Smooth muscle cell of the brain vasculature (primary cell): ENCODE results near the gene KRTAP5-11.
"Not testable (repeated sequence)": the region's sequence is repeated elsewhere in the genome, so short reads cannot be mapped to it uniquely, and the experiment has no call there.

ENCODE experiments used
- DNase-seq: peaks from one replicate; pipeline ENCODE4 v3.0.0-alpha.2; 2012; ENCODE audit warnings: low read depth, low spot score

Gene KRTAP5-11, protein sequence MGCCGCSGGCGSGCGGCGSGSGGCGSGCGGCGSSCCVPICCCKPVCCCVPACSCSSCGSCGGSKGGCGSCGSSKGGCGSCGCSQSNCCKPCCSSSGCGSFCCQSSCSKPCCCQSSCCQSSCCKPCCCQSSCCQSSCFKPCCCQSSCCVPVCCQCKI

DNA sequence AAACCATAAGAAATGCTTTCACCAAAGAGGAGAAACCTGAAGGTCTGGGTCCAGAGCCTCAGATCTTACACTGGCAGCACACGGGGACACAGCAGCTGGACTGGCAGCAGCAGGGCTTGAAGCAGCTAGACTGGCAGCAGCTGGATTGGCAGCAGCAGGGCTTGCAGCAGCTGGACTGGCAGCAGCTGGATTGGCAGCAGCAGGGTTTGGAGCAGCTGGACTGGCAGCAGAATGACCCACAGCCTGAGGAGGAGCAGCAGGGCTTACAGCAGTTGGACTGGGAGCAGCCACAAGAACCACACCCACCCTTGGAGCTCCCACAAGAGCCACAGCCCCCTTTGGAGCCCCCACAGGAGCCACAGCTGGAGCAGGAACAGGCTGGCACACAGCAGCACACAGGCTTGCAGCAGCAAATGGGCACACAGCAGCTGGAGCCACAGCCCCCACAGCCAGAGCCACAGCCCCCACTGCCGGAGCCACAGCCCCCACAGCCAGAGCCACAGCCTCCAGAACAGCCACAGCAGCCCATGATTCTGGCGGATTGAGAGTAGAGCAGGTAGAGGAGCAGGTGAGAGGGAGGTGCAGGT, at the start of gene KRTAP5-11:
Gene KRTAP5-11, minus strand, starts transcription at position 567 of the 587 bp plus-strand sequence. Its CDS starts 38 bp downstream, at position 529.
- DNase-seq: no peak

DNA sequence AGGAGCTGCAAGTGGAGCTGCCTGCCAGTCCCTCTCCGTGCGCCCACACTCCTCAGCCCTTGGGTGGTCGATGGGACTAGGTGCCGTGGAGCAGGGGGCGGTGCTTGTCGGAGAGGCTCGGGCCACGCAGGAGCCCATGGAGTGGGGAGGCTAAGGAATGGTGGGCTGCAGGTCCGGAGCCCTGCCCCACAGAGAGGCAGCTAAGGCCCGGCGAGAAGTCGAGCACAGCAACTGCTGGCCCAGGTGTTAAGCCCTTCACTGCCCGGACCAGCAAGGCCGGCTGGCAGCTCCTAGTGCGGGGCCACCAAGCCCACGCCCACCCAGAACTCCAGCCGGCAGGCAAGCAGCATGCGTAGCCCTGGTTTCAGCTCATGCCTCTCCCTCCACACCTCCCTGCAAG, 48.9 kb upstream of the KRTAP5-11 start:
- DNase-seq: not testable (repeated sequence)

DNA sequence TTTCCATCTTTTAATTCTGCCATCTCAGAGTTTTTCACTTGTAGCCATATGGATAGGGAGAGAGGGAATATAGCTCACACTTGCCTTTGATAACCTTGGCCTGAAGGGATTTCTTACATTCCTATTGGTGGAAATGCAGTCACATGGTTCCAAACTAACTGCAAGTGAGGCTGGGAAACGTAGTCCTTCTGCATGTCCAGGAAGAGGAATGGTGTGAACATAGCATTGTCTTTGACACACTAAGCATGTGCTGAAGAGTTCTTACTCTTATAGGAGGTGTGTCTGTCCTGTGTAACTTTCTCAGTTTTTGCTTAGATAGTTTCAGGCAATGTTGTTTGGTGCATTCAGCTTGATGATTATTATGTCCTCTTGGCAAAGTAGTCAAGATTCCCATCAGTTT, 47.4 kb upstream of the KRTAP5-11 start:
- DNase-seq: not testable (repeated sequence)

DNA sequence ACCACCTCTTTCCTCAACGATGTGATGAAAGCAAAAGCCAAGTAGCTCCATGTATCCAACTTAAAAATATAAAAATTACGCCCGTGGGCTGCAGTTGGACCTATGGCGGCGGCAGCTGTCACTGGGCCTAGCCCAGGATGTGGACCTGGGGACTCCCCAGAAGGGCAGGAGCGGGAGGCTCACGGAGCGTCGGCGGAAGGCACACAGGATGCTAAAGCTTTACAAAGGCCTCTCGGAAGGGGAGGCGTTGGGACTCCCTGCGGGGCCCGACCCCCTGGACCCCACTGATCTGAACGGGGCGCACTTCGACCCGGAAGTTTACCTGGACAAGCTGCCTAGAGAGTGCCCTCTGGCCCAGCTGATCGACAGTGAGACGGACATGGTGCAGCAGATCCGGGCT, 46.3 kb upstream of the KRTAP5-11 start:
- not testable (repeated sequence) for DNase-seq

DNA sequence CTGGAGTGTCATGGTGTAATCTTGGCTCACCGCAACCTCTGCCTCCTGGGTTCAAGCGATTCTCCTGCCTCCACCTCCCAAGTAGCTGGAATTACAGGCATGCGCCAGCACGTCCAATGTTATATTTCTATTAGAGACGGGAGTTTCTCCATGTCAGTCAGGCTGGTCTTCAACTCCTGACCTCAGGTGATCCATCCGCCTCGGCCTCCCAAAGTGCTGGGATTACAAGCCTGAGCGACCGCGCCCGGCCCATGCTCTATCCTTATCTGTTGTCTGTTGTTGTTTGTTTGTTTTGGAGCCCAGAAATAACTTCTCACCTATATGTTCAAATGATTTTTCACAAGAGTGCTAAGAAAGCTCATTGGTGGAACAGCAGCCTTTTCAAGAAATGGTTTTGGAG, 40.6 kb upstream of the KRTAP5-11 start:
- not testable (repeated sequence) for DNase-seq

DNA sequence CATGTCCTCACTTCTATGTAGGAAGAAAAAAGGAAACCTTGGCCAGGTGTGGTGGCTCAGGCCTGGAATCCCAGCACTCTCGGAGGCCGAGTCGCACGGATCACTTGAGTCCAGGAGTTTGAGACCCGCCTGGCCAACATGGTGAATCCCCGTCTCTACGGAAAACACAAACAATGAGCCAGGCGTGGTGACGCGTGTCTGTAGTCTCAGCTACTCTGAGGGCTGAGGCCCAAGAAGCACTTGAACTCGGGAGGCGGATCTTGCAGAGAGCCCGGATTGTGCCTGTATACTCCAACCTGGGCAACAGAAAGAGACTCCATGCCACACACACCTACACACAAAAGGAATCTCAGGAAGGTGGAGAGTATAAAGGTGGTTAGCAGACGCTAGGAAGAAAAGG, 39.9 kb upstream of the KRTAP5-11 start:
- DNase-seq: not testable (repeated sequence)

DNA sequence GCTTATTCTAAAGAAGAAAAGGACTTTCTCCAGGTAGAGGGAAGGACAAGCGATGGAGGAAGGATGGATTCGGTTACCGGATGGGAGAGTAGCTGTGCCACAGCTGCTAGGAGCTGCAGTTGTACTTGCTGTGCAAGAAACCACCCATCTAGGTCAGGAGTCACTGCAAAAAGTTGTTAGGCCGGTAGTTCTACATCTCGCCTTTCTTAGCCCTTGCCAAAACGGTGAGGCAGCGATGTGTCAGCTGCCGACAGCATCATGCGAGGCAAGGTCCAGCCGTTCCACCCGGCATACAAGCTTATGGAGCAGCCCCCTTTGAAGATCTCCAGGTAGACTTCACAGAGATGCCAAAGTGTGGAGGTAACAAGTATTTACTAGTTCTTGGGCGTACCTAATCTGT, 32.3 kb upstream of the KRTAP5-11 start:
- not testable (repeated sequence) for DNase-seq

DNA sequence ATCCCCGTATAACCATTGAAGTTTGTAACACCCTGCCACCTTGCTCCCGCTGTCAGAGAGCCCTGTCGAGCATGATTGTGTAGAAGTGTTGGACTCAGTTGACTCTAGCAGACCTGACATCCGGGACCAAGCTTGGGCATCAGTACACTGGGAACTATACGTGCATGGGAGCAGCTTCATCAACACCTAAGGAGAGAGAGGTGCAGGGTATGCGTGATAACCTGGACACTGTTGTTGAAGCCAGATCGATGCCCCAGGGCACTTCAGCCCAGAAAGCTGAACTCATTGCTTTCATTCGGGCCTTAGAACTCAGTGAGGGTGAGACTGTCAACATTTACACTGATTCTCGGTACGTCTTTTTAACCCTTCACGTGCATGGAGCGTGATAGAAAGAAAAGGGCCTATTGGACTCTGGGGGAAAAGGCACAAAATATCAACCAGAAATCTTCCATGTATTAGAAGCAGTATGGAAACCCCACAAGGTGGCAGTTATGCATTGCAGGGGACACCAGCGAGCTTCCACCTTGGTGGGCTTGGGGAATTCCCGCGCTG, 31.8 kb upstream of the KRTAP5-11 start:
- not testable (repeated sequence) for DNase-seq

DNA sequence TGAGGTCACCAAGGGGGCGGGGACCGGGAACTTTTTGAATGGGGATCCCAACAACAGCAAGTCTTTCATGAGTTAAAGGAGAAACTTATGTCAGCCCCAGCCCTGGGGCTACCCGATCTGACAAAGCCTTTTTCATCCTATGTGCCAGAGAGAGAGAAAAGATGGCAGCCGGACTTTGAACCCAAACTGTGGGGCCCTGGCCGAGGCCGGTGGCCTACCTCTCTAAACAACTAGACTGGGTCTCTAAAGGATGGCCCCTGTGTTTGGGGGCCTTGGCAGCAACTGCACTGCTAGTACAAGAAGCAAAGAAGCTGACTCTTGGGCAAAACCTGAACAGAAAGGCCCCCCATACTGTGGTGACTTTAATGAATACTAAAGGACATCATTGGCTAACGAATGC, 31.3 kb upstream of the KRTAP5-11 start:
- DNase-seq: not testable (repeated sequence)

DNA sequence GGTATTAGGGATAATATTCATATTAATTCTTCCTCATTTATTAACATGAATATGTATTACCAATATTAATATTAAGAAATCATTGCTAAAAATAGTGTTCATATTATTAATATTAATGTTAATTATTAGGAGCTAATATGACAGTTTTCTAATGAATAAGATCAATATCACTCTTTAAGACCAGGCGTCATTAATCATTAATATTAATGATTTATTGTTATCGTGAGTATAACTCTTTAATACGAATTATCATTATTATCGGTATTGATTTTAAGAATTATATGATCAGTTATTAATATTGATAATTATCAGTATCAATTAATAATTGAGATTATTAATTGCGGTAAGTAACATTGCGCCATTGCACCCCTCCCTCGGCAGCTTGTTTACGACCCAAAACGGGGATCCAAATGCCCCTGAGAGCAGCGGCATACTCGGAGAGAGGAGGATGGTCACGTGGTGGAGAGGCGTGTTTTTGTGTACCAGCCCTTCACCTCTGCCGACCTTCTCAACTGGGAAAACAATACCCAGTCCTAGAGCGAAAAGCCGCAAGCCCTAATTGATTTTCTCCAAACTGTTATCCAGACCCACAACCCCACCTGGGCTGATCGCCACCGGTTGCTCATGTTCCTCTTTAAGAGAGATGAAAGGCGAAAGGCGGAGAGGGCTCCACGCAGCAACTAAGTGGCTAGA, 28.7 kb upstream of the KRTAP5-11 start:
- DNase-seq: not testable (repeated sequence)

DNA sequence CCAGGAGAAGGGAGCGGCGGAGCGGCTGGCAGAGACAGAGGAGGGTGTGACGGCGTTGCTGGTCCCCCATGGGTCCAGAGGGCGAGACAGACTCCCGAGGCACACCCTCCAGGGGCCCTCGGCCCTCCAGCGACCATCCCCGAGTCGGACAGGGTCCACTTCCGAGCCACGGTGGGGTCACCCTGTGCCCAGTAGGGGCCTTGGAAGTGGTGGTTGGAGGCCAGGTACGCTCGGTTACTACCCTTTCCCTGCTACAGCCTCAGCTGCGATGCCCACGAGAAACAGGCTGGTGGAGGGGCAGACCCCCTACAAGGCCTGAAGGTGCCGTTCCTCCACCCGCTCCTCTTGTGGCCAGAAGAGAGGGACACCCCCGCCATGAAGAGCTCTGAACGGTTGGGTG, 25.6 kb upstream of the KRTAP5-11 start:
- DNase-seq: not testable (repeated sequence)

DNA sequence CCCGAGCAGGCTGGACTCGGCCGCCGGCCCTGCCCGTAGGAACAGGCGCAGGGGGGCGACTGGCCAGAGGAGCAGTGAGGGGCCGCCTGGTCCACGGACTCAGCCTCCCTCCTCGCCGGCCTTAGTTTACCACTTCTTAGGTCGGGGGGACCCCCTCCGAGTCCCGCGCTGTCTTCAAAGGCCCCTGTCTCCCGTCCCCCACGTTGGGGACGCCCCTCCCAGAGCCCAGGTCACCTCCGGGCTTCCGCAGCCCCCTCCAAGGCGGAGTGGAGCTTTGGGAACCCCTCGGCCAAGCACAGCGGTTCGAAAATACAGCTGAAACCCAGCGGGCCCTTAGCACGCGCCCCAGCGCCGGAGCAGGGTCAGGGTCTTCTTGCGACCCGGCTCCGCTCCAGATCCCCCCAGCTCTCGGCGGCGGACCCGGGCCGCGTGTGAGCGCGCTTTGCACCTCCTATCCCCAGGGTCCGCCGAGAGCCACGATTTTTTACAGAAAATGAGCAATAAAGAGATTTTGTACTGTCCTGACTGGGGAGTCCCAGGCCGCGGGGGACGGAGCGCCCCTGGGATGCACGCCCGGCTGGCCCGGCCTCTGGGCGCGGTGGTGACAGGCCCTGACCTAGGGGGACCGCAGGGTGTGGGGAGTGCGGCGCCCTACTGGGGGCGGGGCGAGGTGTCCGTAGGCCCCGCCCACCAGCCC, 25.0 kb upstream of the KRTAP5-11 start:
- DNase-seq: not testable (repeated sequence)

DNA sequence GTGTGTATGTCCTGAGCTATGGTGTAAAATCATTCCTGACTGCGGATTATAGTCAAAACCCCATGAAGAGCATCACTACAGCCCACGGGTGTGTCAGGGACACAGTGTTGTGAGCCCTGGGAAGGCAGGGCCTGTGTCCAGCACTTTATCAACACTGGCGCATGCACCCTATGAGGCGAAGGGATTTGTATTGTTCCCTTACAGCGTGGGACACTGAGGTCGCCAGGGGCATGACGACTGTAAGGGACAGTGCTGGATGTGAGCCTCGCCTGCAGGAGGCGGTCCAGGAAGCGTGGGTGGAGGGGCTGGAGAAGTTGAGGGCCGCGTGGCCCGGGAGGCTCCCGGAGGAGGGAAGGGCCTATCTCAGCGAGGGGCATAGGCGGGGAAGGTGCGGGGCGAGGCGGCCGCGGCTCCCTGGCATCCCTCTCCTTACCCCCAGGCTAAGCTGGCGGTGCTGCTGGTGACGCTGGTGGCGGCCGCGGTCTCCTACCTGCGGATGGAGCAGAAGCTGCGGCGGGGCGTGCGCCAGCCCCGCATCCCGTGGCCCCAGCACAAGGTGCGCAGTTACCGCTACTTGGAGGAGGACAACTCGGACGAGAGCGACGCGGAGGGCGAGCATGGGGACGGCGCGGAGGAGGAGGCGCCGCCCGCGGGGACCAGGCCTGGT, 24.3 kb upstream of the KRTAP5-11 start:
- not testable (repeated sequence) for DNase-seq

DNA sequence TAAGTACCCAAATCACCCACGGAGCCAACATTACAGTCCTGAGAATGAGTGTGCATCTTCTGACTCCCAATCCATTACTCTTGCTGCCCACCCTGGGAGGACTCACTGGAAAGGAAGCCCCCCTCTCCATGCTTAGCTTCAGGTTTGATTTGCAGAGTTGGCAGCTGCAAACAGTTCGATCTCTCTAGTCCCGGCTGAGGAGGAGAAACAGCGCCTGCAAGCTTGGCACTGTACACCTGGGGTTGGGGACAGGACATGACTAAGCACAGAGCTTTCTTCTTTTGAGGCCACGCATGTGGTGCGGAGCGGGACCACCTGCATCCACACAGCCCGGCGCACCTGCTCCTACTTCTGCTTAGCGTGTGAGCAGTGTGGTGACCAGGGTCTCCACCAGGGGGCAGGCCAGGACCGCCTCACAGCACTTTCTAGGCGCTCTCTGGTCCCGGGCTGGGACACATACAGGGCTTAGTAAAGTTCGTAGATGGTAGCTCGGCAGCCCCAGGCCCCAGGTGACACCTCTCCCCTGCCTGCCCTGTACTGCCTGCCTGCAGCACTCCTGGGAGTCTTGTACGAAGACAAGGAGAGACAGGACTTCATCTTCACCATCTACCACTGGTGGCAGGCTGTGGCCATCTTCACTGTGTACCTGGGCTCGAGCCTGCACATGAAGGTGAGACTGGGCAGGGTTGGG, 22.3 kb upstream of the KRTAP5-11 start:
- not testable (repeated sequence) for DNase-seq

DNA sequence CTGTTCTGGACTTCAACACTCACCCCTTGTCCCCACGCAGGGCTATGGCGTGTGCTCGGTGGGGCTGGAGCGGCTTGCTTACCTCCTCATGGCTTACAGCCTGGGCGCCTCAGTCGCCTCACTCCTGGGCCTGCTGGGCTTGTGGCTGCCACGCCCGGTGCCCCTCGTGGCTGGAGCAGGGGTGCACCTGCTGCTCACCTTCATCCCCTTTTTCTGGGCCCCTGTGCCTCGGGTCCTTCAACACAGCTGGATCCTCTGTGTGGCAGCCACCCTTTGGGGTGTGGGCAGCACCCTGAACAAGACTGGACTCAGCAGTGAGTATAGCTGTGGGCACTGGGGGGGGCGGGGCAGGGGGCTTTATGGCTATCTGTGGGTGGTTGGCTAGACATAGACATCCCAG, 20.5 kb upstream of the KRTAP5-11 start:
- not testable (repeated sequence) for DNase-seq

DNA sequence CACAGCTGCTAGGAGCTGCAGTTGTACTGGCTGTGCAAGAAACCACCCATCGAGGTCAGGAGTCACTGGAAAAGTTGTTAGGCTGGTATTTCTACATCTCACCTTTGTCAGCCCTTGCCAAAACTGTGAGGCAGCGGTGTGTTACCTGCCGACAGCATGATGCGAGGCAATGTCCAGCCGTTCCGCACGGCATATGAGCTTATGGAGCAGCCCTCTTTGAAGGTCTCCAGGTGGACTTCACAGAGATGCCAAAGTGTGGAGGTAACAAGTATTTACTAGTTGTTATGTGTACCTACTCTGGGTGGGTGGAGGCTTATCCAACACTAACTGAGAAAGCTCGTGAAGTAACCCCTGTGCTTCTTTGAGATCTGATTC, 6.9 kb upstream of the KRTAP5-11 start:
- DNase-seq: not testable (repeated sequence)

DNA sequence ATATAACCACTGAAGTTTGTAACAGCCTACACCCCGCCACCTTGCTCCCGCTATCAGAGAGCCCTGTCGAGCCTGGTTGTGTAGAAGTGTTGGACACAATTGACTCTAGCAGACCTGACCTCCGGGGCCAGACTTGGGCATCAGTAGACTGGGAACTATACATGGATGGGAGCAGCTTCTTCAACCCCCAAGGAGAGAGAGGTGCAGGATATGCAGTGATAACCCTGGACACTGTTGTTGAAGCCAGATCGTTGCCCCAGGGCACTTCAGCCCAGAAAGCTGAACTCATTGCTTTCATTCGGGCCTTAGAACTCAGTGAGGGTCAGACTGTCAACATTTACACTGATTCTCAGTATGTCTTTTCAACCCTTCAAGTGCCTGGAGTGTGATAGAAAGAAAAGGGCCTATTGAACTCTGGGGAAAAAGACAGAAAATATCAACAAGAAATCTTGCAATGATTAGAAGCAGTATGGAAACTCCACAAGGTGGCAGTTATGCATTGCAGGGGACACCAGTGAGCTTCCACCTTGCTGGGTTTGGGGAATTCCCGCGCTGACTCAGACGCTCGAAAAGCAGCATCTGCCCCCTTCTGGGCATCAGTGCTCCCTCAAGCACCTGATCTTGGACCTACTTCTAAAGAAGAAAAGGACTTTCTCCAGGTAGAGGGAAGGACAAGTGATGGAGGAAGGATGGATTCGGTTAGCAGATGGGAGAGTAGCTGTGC, 6.3 kb upstream of the KRTAP5-11 start:
- not testable (repeated sequence) for DNase-seq

DNA sequence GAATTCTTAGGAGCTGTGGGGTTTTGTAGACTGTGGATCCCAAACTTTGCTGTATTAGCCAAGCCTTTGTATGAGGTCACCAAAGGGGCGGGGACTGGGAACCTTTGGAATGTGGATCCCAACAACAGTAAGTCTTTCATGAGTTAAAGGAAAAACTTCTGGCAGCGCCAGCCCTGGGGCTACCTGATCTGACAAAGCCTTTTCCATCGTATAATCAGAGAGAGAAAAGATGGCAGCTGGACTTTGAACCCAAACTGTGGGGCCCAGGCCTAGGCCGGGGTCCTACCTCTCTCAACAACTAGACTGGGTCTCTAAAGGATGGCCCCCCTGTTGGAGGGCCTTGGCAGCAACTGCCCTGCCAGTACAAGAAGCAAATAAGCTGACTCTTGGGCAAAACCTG, 5.6 kb upstream of the KRTAP5-11 start:
- DNase-seq: not testable (repeated sequence)

DNA sequence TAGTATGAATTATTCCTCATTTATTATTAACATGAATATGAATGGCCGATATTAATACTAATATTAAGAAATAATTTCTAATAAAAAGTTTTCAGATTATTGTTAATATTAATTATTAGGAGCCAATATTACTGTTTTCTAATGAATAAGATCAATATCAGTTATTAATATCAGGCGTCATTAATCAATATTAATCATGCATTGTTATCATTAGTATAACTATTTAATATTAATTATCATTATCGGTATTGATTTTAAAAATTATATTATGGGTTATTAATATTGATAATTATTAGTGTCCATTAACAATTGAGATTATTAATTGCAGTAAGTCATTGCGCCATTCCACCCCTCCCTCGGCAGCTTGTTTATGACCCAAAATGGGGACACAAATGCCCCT, 3.0 kb upstream of the KRTAP5-11 start:
- not testable (repeated sequence) for DNase-seq

DNA sequence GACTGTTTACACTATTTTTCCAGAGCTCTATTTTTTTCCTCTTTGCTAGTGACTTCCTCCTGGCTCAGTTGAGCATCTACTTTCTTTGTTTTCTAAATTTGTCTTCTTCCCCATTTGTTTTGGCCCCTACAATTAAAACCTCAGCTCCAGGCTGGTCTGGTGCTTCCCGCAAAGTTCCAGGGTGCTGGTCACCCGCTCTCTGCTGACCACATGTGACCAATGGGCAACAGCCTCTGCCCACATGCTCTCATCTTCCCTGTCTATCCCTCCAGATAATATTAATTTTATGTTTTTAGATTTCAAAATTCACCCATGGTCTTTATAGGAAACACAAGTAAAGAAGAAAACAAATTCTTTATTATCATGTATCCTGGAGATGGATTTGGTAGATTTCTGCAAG, 294 bp upstream of the KRTAP5-11 start:
- DNase-seq: not testable (repeated sequence)
